Kidney (tissue), 14 donors: Measurements from ENCODE around the gene IGF2BP3. TPM values are rescaled to one million over a fixed set of nuclear protein-coding genes. Genes with fewer than 3 reads are reported as not detected.

Experiments used
- DNase-seq, 5 donors: peaks; one replicate each; pipeline ENCODE4 v3.0.0-alpha.2; 2013 to 2020
- FAIRE-seq: peaks from 2 replicates; lab custom pipeline; 2012; peaks lifted over from hg19 to GRCh38; lab: Jason Lieb, UNC
- H3K27ac ChIP-seq, 2 donors: one replicate each; pipeline ENCODE4 v1.7.0; 2013; ENCODE audit warnings: low read depth in 2 of 2, low read length in 2 of 2, inconsistent platforms in 1 of 2
- H3K27me3 ChIP-seq: one replicate; pipeline ENCODE4 v1.7.1; 2013; ENCODE audit warnings: low read length, inconsistent platforms; ENCODE audit not compliant: control insufficient read depth, insufficient read depth
- H3K36me3 ChIP-seq, 3 donors: one replicate each; pipeline versions ENCODE4 v1.7.0 to v1.7.1; 2013; ENCODE audit warnings: low read length in 3 of 3, control low read depth in 1 of 3, inconsistent platforms in 1 of 3; ENCODE audit not compliant: insufficient read depth in 3 of 3, control insufficient read depth in 2 of 3
- H3K4me1 ChIP-seq, 3 donors: one replicate each; pipeline versions ENCODE4 v1.7.0 to v1.7.1; 2013; ENCODE audit warnings: low read length in 3 of 3, inconsistent platforms in 1 of 3, low read depth in 1 of 3; ENCODE audit not compliant: control insufficient read depth in 2 of 3, insufficient read depth in 2 of 3
- H3K4me3 ChIP-seq, 3 donors: one replicate each; pipeline versions ENCODE4 v1.7.0 to v1.8.1; 2013; ENCODE audit warnings: low read length in 3 of 3, control low read depth in 1 of 3, inconsistent platforms in 1 of 3
- H3K9ac ChIP-seq, 3 donors: one replicate each; pipeline versions ENCODE4 v1.7.0 to v1.7.1; 2013; ENCODE audit warnings: low read length in 3 of 3, control low read depth in 1 of 3, inconsistent platforms in 1 of 3
- H3K9me3 ChIP-seq, 3 donors: one replicate each; pipeline versions ENCODE4 v1.7.0 to v1.7.1; 2013; ENCODE audit warnings: low read length in 3 of 3, control low read depth in 1 of 3, inconsistent platforms in 1 of 3; ENCODE audit not compliant: control insufficient read depth in 2 of 3, insufficient read depth in 1 of 3
- CTCF ChIP-seq: IDR thresholded peaks from 3 replicates; pipeline ENCODE4 v1.5.1; 2012; ENCODE audit warnings: mild to moderate bottlenecking, moderate library complexity, borderline replicate concordance; ENCODE audit not compliant: insufficient read depth; ENCODE audit errors: extremely low read depth
- intact Hi-C: fragments of 100-400 bp; cut with DNase I; formaldehyde crosslinking; loops from one replicate; pipeline ENCODE4 v1.11.1; 2022
- polyA plus RNA-seq: library from polyadenylated mRNA; stranded (reverse); fragments of 350-450 nt; fragmentation: Illumina TruSeq; extraction: RNeasy Lipid Tissue Mini Kit (QIAGEN cat#74804); gene quantifications from one replicate; pipeline ENCODE4 v1.2.3, GENCODE V29; 2014; ENCODE audit warnings: low read depth, low replicate concordance; ENCODE audit not compliant: insufficient read depth
- total RNA-seq: library from RNA; stranded (reverse); fragmentation: NEBNext Ultra II Directional; extraction: Animal tissue kit (Norgen Biotek cat#: 25700); gene quantifications from one replicate; pipeline ENCODE4 v1.2.1, GENCODE V29; 2021
- donor health status: control.
- donor health status: control.
- donor health status: control.
- donor health status: control.
- donor health status: control.
- donor health status: DM: yes; HTN: yes; CAD: no.
- donor health status: Normal renal cell carcinoma (clear cell type).

IGF2BP3 gene
- total and polyA plus RNA-seq, 2 donors from 2014 or later: 0.85 TPM; not detected in 1

- no peak overlapping the region for H3K27ac ChIP-seq
- H3K9me3 ChIP-seq: no peaks in the 10 kb centered on the region
- H3K9ac ChIP-seq: no peak overlapping the region
- no peaks in the 10 kb centered on the region for H3K27me3 ChIP-seq
- peak in 3 of 5 donors; percentile 32 to 88 (median 77) for DNase-seq
- no peak for FAIRE-seq
- no peak overlapping the region for H3K4me3 ChIP-seq
- no peaks in the 10 kb centered on the region for H3K36me3 ChIP-seq
- peak; percentile 71 for TF ChIP-seq CTCF
- H3K4me1 ChIP-seq: no peaks in the 10 kb centered on the region
- intact Hi-C loops: no loop called here
These were observed 192.8 kb downstream of the IGF2BP3 start for GRCh38 chr7:23277359-23277989.

DNA sequence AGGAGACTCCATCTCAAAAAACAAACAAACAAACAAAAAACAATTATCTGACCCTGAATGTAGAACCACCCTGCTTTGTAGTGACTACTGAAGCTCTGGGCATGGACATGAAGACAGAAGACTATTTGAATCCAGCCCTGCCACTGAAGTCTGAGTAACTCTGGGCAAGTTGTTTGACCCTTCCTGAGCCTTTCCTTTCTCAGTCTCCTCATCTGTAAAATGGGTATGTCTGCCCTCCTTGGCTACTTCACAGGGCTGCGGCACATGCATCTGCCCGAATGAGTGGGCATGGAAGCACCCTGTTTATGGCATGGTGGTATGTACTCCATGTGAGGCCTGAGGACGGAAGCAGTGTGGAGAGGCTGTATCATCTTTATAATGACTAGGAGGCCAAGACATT is 193.3 kb downstream of the IGF2BP3 start:
- no peak overlapping the region for H3K9ac ChIP-seq
- intact Hi-C loops: no loop called here
- no peaks in the 10 kb centered on the region for H3K27me3 ChIP-seq
- H3K4me1 ChIP-seq: no peaks in the 10 kb centered on the region
- FAIRE-seq (no peak), DNase-seq (no peak)
- no peaks in the 10 kb centered on the region for H3K9me3 ChIP-seq
- H3K27ac ChIP-seq: no peak overlapping the region
- no peak for TF ChIP-seq CTCF
- H3K36me3 ChIP-seq: no peaks in the 10 kb centered on the region
- no peak overlapping the region for H3K4me3 ChIP-seq

GRCh38 chr7:23276376-23276775 is 193.9 kb downstream of the IGF2BP3 start:
- FAIRE-seq (no peak), DNase-seq (no peak)
- H3K9ac ChIP-seq: no peak overlapping the region
- no peaks in the 10 kb centered on the region for H3K36me3 ChIP-seq
- H3K4me3 ChIP-seq: no peak overlapping the region
- no peak overlapping the region for H3K27ac ChIP-seq
- intact Hi-C loops: no loop called here
- no peaks in the 10 kb centered on the region for H3K9me3 ChIP-seq
- H3K27me3 ChIP-seq: no peaks in the 10 kb centered on the region
- H3K4me1 ChIP-seq: no peaks in the 10 kb centered on the region
- no peak for TF ChIP-seq CTCF

GRCh38 chr7:23275912-23276311 is 194.4 kb downstream of the IGF2BP3 start:
- DNase-seq: no peak
- no peak for TF ChIP-seq CTCF
- intact Hi-C loops: no loop called here
- no peaks in the 10 kb centered on the region for H3K4me1 ChIP-seq
- no peak overlapping the region for H3K4me3 ChIP-seq
- H3K9me3 ChIP-seq: no peaks in the 10 kb centered on the region
- no peak overlapping the region for H3K9ac ChIP-seq
- FAIRE-seq: no peak
- no peak overlapping the region for H3K27ac ChIP-seq
- no peaks in the 10 kb centered on the region for H3K27me3 ChIP-seq
- no peaks in the 10 kb centered on the region for H3K36me3 ChIP-seq
